Prostate gland (tissue), 2 donors: ENCODE results near the gene HCFC1R1.

Experiments
- POLR2A ChIP-seq: fragments of 450-650 bp; IDR thresholded peaks from one replicate; pipeline ENCODE4 v1.6.1; 2016; ENCODE audit warnings: antibody characterized with exemption, mild to moderate bottlenecking
- POLR2AphosphoS5 ChIP-seq: sonication (generic); formaldehyde crosslinking; IDR thresholded peaks from one replicate; pipeline ENCODE4 v1.6.1; 2017; ENCODE audit warnings: antibody characterized with exemption
- TF ChIP-seq, protein P1 (sequence below), 4 experiments: fragments of 200-600 bp in 2 of 4; fragments of 450-650 bp in 2 of 4; sonication (generic) in 2 of 4; IDR thresholded peaks; 1 replicate in 3 of 4; 2 replicates in 1 of 4; pipeline ENCODE4 v1.5.1; 2016 to 2019; ENCODE audit warnings: antibody characterized with exemption in 4 of 4, mild to moderate bottlenecking in 2 of 4, moderate library complexity in 2 of 4

DNA sequence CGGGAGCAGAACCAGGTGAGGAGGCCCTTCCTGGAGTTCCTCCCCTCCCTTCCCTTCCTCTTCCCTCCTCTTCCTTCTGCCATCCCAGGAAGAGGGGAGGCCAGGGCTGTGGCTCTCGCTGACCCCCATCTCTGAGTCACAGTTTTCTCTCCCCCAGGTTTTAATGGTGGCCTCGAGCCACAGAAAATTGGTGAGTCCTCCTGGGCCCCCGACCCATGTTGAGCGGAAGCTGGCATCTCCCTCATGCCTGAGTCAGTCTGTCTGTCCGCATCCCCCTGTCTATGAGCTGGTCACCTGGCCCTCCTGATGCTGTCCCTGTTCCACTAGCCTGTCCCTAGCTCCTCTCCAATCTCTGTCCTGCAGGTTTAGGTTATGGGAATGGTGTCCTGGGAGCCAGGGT lies 23.8 kb downstream of the HCFC1R1 start:
- TF ChIP-seq, protein P1, sequence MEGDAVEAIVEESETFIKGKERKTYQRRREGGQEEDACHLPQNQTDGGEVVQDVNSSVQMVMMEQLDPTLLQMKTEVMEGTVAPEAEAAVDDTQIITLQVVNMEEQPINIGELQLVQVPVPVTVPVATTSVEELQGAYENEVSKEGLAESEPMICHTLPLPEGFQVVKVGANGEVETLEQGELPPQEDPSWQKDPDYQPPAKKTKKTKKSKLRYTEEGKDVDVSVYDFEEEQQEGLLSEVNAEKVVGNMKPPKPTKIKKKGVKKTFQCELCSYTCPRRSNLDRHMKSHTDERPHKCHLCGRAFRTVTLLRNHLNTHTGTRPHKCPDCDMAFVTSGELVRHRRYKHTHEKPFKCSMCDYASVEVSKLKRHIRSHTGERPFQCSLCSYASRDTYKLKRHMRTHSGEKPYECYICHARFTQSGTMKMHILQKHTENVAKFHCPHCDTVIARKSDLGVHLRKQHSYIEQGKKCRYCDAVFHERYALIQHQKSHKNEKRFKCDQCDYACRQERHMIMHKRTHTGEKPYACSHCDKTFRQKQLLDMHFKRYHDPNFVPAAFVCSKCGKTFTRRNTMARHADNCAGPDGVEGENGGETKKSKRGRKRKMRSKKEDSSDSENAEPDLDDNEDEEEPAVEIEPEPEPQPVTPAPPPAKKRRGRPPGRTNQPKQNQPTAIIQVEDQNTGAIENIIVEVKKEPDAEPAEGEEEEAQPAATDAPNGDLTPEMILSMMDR (IDR thresholded peaks at IDR 0.05) = no peak
- TF ChIP-seq POLR2A = no peak
- no peak for TF ChIP-seq POLR2AphosphoS5
